Stimulated activated CD8-positive, alpha-beta memory T cell treated with anti-CD3 and anti-CD28 coated beads, Interleukin-12 subunit alpha, Interleukin-12 subunit beta, amount 100 ng/mL, for 4 hours (primary cell): ENCODE results near the gene BACH2.
"Not testable (repeated sequence)": the region's sequence is repeated elsewhere in the genome, so short reads cannot be mapped to it uniquely, and the experiment has no call there.

Source experiments
- DNase-seq: peaks from one replicate; pipeline ENCODE4 v3.0.0-alpha.2; 2020; ENCODE audit warnings: low read depth

BACH2 gene

DNA sequence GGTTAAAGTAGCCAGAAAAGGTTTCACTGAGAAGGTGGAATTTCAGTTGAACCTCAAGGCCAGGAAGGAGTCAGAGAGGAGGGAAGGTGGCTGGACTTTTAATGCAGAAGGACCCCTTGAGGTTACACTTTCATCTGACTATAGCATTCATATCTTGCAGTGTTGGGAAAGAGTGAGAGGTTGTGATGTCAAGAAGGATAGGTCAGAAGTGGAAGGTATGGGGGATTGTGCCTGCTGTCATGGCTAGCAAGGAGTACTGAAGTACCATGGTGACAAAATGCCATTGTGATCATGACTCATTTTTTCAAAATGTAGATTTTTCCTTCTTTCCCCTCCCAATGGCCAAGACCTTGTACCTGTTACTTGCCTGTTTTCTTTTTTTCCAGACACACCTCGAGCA, 5.2 kb upstream of the BACH2 start:
- DNase-seq, result no peak

DNA sequence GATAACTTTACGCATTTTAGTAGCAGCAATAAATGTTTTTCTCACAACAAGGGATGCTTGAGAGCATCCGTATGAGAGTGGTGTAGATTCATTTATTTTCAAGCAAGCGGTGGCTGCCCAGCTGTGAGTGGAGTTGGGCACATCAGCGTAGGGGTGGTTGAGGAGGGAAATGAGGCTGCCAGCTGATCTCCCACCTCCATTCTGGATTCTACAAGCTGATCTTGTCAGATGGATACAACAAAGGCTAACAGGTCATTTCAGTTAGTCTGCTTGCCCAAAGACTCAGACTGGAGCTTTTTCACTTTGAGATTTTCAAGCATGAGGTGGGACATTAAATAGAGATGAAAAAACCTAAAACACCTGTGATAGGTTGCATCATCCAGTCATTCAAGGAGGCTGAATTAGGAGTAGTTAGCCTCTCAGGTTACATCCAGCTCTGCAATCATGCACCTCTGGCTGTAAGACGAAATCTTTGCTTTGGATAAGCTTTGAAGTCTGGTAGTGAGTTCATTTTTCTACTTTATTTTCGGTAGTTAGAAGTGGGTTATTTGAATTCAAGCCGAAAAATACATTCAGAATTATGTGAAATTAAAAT, 1.9 kb upstream of the BACH2 start:
- no peak for DNase-seq

DNA sequence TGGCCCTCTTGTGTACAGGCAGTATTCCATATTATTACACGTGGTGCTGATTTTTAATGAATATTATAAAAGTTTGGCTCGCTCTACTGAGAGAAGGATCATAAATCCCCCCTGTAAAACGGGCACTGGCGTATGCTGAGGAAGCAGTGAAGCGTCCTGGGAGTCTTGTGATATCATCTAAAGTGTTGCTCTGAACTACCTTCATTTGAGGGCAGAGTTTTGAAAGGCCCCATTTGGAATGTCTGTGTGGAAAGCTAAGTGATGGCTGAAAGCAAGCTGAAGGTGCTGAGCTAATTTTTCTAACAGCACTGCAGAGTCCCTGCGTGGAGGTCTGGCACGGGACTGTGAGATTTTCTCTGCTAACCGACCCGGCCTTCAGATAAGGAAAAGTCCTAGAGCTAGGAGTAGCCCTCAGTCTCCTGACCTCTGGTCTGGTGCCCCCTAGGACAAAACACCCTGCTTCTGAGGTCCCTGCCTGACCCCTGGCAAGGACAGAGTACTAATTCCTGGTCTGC, 1.3 kb upstream of the BACH2 start:
- no peak for DNase-seq

DNA sequence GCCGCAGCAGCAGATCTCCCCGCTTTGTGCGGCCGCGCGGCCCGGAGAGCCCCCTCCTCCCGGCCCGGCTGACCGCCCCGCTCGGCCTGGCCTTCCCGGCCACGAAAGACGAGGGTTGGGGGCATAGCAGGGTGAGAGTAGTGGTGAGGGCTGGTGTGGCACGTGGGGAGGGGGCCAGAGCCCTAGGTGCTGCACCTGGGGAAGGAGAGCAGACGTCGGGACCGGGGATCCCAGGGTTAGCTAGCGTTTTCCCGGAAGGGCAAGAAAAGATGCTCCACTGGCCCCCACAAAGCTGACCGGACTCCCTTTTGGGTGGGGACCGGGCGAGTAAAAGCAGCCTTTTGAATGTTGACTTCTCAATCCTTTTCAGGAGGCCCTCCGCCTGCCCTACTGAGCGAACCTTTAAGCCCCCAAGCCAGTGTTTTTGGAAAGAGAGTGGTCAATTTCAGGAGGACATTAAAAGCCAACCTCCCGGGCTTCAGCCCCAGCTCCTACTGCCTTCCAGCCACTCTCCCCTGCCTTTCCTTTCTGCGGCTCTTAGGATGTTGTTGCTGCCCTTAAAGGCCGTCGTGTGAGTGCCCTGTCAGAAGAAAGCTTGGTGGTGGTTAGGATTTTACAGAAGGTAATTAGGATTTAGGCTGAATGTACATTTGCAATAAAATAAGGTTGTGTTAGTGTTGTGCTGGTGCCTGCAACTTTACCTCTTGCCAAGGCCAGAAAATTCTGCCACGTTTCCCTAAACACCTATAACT, 648 bp upstream of the BACH2 start:
- DNase-seq, result no peak

DNA sequence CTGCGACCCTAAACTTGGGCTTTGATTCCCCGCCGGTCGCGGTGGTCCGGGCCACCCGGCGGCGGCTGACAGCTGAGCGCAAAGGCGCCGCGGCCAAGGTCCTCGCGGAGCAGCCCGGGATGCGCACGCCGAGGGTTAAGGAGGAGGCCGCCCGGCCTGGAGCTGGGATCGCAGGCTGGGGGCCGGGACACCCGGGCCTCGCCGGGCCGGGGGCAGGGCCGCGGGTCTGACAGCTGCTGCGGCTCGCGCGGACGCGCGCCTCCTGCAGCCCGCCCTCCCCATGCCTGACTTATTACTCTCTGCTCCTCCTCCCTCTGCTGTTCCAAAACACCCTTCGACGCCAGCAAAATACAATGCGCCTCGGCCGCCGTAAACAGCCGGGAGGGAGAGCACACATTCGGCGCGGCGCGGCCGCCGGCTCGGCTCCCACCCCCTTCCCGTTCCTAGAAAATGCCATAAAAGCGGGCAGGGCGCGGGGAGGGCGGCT, 746 bp downstream of the BACH2 start:
- peak; percentile 51 for DNase-seq

DNA sequence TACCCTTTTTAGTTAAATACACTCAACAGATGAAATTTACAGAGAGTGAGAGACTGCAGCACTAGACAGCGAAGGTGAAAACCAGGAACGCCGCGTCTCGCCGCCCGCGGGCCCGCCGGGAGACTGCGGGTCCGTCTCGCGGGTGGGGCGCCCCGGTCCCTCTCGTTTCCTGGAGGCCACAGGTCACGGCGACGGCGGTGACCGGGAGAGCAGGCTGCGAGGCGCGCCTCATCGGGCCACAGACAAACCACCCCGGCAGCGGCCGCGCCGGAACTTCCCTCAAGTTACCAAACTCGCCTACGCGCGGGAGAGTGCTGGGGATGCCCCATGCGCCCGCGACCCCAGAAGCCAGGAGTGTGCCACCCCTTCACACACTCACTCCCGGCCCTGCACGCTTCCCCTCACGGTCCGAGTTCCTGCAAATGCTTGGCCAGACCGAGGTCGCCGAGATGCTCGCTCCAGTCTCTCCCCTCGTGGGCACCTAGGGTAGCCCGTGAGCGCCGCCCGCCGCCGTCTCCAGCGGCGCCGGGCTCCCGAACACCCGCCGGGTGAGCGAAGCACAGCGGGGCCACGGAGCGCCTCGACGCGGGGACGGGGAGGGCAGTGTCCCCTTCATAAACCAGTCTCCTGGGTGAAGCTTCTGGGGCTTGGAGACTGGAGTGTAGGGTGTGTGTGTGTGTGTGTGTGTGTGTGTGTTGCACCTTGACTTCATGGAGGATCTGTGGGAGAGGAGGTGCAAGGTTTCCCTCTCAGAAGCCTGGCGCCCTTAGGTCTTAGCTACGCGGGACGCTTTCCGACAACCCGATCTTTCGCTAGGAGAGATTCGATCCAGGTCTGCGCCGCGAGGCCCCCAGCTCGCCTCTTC, 1.4 kb downstream of the BACH2 start:
- peak; percentile 78 for DNase-seq

DNA sequence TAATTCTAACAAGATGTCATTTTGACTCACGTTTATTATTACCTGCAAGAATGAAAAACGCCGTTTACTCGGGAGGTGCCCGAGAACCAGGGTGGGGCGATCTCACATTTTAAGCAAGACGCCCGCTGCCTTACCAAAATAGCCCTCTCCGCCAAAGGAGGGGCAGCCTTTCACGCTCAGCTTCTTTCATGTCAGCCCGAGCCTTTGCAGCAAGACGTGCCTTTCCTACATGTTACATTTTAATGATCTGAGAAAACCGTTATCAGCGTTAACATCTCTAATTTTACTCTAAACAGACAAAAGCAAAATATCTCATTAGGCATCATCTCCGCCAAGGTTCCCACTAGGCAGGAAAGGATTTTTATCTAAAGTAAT, 2.0 kb downstream of the BACH2 start:
- DNase-seq, result no peak

DNA sequence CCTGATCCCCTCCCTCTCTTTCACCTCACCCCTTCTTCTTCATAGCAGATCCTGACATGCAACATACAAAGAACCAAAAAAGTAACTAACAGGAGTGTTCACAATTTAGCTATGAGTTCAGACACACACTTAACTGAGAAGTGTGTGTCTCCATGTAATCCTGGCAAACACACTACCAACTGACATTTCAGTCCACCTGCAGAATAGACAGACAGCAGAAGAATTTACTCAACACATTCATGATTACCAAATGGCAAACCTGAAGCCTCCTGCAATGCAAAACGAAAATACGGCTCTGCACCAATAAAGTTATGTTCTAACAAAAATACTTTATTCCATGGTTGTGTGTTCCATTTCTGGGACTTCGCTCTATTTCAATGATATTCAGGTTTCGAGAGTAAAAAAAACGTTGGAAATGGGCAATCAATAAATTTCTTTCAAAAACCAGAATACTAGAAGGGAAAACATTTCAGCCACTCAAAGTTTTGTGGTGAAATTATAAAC, 2.6 kb downstream of the BACH2 start:
- DNase-seq, result no peak

DNA sequence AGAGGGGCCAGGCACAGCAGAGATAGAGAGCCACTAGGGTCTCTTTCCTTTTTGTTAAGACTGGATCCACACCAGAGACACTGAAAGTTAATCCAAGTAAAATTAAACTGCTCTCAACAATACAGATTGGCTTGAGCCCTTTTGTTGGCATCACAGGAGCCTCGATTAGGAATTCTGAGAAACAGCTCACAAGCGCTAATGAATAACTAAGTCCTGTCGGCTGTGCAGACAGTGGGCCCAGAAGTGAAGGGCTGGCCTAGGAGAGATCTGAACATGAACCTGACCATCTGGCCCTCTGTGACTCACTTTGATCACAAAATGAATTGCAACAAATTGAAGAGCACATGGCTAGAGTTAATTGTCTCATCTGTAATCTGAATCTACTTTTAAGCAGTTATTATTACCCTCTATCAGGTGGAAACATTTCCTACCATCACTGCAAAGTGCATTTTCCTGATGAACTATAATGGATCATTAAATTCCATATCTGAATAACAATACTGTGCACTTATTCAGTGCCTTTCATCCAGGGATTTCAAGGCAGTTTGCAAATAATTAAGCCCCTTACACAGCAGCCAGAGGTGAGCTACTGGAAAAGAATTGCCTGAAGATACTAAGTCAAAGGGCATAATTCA, 3.2 kb downstream of the BACH2 start:
- no peak for DNase-seq

DNA sequence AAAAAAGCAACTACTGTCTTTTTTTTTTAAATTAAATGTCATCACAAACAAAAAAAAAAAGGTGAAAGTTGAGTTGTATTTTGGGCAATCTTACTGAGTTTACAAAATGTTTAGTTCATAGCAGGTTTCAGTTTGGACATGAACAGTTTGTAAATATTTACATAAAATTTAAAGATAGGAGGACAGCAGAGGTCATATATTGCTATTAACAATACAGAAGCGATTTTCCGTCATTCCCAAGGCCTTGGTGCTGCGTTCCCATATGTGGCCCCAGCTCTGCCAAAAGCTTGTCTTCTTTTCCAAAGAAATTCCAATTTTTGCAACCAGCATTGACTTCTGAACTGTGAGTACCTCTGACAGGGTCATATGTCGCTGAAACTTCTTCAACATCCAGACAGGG, 5.1 kb downstream of the BACH2 start:
- DNase-seq, result no peak

DNA sequence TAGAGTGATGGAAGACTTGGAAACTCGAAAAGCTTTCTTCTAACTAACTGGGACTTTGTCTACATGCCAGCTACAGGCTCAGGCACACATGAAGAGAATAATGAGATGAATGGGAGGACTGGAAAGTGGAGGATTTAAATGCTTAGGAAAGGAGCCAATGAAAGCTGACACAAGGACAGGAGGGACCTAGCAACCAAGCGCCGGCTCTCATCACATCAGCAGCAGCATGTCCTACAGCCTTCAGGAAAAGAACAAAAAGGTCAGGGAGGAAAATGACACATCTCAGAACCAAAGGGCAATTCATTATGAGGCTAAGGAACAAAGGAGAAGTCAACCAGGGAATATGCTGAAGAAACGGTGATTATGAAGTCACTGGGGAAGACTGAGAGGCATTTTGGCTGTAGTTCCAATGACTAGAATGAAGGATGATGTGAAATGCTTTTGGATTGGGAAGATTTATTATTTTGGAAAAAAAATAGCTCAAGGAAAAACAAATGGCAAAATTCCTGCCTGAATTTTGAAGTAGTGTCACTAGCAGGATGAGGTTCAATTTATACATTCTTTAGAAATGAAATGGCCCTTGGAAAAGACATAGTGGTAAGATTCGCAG, 5.7 kb downstream of the BACH2 start:
- DNase-seq, result no peak

DNA sequence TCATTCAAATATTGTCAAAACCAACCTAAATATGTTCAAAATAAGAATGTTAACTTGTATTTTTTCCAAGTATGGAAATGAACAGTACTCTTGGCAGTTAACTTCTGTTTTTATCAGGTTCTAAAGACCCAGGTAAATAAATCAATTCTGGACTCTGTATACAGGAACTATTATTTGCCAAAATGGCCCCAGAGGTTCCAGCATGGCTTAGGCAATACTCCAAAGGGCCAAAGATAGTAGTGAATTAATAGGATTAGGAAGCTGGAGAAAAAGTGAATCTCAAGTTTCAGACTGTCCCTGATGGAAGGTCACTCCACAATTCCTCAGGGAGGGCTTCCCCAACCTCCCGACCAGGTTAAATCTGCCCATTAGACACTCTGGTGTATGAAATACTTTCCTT, 6.7 kb downstream of the BACH2 start:
- no peak for DNase-seq

DNA sequence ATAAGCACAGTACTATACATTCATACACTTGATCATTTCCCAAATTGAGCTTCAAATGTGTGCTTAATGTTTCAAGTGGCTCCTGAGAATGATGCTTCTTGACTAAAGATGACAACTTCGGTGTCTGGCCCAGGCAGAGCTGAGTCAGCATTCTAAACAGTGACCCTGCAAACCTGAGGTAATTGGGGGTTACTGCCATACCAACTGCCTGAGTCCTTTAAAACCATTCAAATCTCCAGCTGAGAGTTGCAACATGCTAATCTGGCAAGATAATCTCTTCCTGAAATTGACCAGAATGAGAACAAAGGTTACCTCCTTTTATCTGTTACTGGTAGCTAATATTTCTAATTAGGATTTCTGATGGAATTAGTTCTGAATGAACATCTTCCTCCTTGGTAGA, 8.2 kb downstream of the BACH2 start:
- no peak for DNase-seq

DNA sequence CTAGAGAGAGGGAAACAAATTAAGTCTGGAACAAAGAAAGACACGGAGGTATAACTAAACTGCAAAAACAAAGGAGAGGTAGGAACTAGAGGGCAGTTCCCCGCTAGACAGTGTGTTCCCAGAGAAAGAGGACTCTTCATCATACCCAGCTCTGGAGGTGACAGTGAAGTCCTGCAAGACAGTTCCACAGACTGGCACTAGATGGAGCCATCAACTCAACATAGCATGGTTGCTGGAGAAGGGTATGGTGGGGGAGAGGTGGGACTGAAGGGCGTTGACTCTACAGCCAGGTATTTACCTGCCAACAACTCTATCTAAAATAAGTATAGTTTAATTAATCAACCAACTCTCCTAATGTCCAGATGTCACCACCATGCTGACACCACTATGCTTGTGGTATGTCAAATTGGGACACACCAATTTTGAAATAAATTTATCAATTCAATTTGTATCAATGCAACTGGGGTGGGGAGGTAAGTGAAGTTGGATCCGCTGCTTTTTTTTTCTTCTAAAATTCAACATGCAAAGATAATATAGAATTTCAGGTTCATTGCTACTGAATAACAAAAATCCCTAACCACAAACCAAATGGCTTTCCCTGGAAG, 9.7 kb downstream of the BACH2 start:
- DNase-seq, result no peak

DNA sequence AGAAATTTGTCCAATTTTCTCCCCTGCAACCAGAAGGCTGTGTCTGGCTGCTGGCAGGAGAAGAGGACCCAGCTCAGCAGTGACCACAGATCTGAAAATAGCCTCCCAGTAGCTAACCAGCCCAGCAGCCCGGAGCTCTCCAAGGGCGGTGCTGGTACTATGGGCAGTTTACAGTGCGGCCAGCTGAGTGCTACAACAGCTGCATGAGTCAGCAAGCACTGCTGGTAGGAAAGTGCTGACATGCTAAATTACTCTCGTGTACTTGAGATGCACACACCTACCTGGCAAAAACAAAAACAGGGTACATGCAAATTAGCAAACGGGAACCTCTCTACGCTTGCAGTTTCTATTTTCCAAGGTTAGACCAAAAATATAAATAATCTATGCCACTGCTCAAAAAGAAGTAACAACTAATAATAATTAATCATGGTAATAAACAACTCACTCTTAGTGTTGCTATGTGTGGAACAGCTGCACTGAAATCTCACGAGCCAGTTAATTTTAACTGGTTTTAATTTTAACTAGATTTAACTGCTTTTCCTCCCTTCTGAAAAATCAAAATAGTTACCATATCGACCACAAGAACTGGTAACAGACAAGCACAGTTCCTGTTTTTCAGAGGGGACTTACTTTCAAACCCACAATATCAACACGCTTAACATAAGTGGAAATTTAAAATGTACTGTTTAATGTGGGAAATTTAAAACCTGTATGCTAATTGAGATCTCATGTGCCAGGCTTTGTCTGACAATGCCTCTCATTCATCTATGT, 10.8 kb downstream of the BACH2 start:
- DNase-seq, result peak; percentile 28

DNA sequence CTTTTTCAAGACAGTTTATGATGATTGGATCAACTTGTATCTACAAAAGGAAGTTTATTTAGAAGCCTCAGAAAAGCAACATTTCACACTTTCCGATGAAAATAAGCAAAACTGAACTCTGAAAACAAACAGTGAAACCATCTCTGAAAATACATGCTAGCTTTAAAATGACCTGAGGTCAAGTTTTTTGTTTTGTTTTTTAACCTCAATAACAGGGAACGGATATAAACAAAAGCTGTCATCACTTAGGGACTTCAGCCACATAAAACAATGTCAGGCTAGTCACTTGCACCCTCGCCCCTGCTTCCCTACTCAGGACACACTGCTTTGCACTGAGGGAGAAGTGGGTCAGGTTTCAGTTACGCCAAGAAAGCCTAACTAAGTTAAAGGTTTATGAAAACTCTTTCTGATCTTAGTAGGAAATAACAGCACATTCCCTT, 11.6 kb downstream of the BACH2 start:
- no peak for DNase-seq

DNA sequence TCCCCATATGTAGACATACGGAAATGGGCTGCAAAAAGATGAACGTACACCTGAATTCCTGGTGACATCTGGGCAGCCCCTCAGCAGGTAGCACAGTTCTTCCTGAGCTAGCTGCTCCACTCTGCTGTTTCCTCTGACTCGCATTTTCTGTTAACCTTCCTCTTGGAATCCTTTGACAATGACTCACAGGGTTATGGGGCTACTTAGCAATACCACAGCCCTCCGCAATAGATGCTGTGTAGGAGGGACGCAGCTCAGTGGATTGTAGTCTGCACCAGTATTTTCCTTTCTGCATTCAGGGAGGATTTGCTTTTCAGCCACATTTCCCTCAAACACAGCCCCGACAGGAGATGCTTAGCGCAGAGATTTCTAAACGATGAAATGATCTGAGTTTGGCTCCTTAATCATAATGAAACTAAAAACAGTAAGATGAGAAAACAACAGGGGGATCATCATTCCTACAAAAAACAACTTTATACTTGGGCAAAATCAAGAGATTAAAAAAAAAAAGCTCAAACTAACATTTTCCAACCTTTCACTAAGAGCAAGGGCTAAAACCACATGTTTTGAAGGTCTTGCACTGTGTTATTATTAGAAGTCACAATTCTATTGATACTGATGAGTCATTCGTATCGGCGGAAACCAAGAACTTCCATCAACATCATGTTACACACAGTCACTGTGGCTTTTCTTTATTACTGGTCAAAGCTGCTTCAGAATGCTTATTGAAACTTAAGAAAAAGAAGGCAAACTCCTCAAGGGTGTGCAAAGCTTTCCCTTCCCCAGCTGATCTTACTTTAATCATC, 12.2 kb downstream of the BACH2 start:
- DNase-seq, result peak; percentile 21

DNA sequence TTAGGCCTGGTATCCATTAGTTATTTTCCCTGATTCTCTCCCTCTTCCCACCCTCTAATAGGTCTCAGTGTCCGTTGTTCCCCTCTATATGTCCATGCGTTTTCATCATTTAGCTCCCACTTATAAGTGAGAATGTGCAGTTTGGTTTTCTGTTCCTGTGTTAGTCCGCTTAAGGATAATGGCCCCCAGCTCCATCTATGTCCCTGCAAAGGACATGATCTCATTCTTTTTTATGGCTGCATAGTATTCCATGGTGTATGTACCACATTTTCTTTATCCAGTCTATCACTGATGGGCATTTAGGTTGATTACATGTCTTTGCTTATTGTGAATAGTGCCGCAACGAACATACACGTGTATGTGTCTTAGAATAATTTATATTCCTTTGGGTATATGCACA, 14.4 kb downstream of the BACH2 start:
- DNase-seq, result not testable (repeated sequence)

DNA sequence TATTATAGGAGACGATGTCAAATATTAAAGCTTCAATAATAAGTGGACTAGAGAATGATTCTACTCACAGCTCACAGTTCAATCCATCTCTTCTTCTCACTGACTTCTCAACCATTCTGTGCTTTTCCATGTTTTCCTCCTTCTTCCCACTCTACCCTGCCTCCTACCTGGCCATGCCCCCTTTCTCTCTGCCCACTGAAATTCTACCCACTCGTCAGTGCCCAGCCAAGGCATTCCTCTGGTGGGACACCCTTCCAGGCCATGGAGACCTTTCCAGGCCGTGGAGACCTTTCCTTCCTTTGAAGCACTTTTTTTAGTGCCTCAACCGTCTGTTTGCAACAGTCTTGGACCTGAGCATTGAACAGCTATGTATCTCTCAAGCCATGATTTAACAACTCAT, 18.5 kb downstream of the BACH2 start:
- no peak for DNase-seq
